GM21367 (cell line): ENCODE results near the gene SLC39A5.
"Not testable (repeated sequence)": the region's sequence is repeated elsewhere in the genome, so short reads cannot be mapped to it uniquely, and the experiment has no call there.

Experiments
- ATAC-seq: cut with Tn5 transposase; IDR thresholded peaks from one replicate; pipeline ENCODE4 v1.9.1; 2021; ENCODE audit not compliant: unreplicated experiment

SLC39A5 gene, protein sequence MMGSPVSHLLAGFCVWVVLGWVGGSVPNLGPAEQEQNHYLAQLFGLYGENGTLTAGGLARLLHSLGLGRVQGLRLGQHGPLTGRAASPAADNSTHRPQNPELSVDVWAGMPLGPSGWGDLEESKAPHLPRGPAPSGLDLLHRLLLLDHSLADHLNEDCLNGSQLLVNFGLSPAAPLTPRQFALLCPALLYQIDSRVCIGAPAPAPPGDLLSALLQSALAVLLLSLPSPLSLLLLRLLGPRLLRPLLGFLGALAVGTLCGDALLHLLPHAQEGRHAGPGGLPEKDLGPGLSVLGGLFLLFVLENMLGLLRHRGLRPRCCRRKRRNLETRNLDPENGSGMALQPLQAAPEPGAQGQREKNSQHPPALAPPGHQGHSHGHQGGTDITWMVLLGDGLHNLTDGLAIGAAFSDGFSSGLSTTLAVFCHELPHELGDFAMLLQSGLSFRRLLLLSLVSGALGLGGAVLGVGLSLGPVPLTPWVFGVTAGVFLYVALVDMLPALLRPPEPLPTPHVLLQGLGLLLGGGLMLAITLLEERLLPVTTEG

DNA sequence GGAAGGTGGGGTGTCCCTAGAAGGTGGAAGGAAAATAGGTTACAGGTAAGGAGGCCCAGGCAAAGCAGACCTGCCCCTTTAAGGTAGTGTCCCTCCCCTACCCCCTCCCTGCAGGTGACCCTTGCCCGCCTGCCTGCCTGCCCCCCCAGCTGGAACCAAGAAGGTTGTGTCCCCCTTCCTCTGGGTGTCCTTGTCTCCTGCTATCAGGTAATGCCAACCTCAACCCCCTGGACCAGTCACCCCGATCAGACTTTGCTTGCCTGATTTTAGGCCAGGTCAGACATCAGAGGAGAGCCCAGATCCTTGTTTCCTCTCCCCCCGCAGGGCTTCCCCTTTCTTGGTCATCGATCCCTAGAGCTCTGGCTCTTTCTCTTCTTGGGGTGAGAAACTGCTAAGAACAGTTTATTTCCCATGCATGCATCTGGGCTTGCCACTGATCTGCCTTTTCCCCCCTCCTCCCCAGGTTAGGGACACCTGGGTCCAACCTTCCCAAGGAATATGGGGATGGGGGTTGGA, at the start of gene SLC39A5:
SLC39A5 (plus strand) TSS at position 136 of the 516 bp plus-strand sequence. CDS start 1,224 bp downstream, outside the sequence.
- no peak for ATAC-seq

DNA sequence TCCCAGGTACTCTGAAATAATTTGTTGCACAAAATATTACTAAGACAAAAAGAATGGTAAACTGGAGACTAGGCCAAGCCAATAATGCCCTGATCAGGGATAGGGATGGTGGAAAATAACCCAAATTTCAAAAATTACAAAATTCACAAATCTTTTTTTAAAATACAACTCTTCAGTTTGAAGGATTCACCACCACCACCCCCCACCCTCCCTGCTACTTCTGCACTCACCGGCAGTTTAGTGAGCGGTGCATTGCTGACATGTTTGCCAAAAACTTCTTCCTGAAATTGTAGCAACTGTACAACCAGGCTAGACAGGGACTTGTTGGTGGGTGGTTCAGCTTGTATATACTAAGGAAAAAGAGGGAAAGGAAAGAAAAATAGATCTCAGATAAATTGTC, 42.9 kb upstream of the SLC39A5 start:
- no peak for ATAC-seq

DNA sequence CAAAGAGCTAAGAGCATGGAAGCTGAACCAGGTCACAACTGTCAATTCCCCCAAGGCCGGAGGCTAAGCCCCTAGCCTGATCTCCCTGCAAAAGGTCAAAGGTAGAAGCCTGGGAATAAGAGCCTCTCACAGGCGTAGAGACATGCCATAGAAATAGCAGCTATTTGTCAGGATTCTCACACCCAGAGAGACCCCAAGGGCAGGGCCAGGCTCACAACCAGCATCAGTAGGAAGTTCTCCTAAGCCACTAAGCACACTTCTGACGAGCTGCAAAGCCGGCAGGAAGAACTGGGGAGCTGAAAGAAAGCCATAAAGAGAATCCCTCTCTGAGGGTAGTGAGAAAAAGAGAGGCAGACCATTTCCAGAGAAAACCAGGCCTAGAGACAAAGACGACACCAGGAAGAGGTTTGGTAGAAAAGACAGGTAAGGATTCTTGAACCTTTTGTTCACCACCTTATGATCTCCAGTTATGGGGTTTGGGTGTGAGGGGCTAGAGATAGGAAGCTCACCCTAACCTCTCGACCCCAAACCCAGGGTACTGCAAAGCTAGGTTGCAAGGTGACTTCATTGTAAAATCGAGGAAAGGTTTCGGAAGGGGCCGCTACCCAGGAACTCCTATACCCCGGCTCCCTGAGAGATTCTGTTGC, 41.6 kb upstream of the SLC39A5 start:
- ATAC-seq, result no peak

DNA sequence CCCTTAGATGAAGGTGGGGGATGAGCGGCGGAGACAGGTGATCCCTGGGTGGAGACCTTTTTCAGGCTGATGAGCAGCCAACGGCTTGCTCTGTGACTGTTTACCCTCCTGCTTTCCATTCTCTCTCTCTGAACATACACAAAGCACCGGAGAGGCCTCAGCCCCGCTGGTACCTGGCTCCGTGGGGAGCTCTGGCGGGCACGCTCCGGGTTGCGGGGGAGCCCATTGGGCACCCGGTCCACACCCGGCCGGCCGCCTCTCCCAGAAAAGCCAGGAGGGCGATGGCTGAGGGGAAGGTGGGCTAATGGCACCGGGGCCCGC, 41.1 kb upstream of the SLC39A5 start:
- no peak for ATAC-seq

DNA sequence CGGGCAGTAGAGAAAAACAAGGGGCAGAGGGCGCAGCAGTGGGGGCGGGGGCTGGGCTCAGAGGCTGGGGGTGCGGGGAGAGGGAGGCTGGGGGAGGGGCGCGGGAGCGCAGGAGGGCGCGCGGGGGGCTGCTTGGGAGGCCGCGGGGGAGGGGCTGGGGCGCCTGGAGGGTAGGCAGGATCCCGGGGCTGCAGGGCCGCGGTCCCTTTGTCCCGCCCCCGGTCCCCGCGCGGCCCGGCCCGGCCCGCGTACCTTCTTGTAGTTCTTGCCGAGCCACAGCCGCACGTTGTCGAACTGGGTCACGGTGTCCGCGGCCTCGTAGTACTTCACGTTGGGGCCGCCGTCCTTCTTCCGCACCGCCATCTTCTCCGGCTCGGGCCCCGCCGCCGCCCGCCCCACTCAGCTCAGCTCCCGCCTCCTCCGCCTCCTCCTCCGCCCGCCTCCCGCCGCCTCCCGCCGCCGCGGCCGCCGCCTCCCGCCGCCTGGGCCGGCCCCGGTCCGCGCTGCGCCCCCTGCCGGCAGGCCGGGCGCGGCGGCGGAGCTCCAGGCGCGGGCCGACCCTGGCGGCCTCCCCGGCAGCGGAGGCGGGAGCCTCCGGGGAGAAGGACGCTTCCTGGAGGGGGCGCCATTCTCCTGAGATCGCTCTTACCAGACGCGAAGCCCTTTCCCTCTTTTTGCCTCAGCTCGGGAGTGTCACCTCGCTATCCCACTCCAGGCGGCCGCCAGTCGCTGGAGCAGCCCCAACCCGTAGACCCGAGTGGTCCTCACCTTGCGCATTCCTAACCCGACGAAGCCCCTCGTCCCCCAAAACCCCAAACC, 40.5 kb upstream of the SLC39A5 start, which contains the start of gene SMARCC2:
SMARCC2 (minus strand) TSS at position 385 of the 819 bp plus-strand sequence; CDS start at position 363, 22 bp downstream.
- peak; percentile 47 for ATAC-seq

DNA sequence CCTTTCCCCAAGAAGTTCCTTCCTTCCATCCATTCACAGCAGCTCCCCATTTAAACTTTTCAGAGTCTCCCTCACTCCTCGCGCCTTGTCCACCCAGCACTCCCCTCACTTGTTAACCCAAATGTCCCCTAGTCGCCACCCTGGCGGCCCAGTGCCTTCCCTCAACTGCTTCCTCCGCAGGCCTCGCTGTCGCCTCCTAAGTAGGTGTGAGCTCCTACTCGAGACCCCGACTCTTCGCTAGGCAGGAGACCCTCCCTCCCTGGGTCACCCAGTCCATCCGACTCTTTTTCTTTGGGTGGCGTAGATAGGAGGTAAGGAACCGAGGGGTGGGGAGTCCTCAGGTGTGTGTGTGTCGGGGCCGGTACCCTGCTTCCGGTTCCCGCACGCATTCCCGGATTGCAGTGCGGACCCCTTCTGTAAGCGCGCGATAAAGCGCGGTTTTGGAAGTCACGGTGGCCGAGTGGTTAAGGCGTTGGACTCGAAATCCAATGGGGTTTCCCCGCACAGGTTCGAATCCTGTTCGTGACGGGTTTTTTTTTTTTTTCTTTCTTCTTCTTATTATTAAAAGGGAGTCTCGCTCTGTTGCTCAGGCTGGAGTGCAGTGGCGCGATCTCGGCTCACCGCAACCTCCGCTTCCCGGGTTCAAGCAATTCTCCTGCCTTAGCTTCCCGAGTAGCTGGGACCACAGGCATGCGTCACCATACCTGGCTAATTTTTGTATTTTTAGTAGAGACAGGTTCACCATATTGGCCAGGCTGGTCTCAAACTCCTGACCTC, 39.7 kb upstream of the SLC39A5 start:
- no peak for ATAC-seq

DNA sequence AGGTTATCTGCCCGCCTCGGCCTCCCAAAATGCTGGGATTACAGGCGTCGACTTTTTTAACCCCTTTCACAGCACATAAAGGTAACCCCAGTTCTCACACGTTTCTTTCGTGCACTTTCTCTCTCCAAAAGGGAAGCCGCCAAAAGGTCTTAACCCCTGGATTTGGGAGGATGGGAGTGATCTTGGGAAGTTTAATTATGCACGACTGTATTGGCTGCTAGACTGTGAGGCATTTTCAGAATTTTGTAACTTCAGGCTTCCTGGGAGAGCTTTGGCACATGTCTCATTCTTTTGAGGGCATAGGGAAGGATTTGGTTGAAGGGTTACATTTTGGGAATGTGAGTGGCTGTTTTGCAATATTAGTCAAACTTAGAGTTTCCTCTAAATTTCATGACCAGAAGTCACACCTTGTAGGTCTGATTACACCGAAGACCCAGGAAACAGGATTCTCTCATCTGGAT, 39.1 kb upstream of the SLC39A5 start:
- ATAC-seq, result no peak

DNA sequence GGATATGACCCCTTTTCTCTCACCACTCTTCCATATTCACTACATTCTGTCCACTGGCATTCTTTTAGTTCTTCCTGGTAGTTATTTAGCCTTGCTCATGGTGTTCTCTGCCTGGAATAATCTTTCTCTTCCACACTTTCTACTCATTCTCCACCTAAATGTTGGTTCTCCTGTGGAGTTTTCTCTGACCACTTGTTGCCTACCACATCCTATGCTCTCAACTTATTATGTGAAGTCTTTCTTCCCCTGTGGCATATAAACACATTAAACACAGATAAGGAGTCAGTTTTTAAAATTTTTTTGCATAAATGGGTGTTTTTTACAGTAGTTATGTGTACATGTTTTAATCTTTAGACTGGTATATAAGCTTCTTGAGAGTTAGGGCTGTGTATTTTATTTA, 37.3 kb upstream of the SLC39A5 start:
- ATAC-seq, result no peak

DNA sequence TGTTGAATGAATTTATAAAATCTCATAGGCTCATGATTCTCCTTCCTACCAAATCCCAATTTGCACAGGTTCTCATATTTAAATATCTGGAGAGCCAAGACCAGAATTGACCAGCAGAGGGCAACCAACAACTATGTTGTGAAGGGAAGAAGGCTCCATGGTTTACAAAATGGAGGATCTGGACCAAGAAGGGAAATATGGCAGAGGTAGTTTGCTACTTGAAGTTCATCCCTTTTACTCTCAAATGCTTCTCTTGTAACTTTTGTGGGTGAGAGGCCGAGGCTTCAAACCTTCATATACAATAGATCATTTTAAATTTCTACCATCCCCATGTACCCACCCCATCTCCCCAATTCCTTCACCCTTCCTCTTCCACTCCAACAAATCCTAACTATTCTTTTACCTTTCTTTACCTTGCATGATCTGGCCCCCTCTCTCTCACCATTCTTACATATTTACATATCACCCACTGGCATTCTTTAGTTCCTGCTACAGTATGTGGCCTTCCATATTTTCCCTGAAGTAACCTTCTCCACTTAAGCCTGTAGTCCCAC, 36.7 kb upstream of the SLC39A5 start:
- ATAC-seq, result no peak

DNA sequence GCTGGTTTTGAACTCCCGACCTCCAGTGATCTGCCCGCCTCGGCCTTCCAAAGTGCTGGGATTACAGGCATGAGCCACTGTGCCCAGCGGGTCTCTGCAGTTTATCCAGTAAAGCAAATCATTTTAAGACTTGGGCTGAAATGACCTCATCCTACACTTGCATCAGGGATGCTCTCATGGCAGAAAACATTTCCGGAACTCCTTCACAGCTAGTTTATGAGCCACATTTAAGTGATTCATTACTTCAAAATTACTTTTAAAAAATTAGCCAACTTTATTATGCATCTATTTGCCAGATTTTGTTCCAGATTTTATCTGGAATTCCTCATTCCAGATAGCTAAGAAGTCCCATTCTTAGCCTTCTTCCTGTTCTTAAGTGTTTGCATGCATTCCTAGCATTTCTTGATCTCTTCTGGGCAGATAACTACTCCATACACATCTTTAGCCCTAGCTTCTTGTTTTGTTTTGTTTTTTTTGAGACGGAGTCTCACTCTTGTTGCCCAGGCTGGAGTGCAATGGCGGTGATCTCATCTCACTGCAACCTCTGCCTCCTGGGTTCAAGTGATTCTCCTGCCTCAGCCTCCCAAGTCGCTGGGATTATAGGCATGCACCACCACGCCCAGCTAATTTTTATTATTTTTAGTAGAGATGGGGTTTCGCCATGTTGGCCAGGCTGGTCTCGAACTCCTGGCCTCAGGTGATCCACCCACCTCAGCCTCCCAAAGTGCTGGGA, 32.9 kb upstream of the SLC39A5 start:
- ATAC-seq, result not testable (repeated sequence)

DNA sequence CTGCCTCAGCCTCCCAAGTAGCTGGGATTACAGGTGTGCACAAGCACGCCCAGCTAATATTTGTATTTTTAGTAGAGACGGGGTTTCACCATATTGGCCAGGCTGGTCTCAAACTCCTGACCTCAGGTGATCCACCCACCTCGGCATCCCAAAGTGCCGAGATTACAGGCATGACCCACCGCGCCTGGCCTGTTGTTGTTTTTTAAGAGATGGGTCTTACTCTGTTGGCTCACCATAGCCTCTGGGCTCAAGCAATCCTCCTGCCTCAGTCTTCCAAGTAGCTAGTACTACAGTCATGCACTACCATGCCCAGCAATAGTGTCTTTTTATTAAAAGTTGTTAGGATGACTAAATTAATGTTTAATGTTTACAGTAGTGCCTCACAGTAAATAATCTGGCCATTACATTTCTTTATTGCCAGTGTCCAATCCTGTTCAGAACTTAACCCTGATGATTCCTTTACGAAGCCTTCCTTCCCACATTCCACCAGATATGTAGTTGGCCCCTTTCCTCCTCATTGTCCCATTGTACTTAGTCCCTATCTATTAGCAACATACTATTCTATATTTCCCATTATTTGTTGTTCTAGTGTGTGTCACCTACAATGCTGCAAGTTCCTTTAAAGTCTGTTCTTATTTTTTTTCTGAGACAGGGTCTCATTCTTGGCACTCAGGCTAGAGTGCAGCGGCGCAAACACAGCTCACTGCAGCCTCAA, 31.8 kb upstream of the SLC39A5 start:
- no peak for ATAC-seq

DNA sequence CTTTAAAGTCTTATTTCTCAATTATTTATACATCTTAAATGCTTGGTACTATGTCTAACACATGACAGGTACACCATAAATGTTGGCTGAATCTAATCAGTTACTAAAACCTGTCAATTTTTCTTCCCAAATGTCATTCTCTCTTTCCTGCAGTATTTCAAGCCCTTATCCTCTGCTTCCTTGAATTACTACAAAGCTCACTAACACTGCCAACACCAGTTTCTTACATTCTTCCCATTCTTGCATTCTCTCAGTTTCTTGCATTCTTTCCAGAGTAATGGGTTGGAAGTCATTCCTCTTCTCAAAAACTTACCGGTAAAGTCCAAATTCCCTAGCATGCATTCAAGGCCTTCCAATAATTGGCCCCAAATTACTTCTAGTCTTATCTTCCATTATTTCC, 31.0 kb upstream of the SLC39A5 start:
- ATAC-seq, result no peak

DNA sequence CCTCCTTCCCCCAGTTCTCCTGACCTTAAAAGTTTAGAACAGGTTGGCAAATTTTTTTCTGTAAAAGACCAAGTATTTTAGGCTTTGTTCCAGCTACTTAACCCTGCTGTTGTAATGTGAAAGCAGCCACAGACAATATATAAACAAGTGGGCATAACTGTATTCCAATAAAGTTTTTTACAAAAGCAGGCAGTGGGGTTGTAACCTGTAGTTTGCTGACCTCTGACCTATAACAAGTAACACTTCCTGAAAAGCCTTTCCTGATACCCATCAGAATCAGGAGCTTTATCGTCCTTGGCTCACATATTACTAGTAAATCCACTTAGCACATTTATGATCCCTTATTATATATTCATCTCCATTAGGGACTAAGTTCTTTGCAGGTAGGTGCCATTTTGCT, 27.5 kb upstream of the SLC39A5 start:
- ATAC-seq, result no peak

DNA sequence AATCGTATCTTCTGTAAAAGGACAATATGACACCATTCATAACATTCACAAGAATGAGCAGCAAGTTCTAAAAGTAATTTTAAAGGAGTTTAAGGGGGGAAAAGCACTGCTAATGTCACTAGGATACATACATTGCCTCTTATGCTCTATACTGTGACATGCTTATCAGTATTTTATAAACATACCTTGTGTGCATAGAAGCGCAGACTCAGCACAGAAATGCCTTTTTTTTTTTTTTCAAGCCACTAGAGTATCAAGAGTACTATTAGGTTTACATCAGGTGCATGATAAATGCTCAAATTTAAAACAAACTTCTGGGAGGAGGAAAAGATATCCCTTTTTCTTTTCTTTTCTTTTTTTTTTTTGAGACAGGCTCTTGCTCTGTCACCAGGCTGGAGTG, 27.0 kb upstream of the SLC39A5 start:
- no peak for ATAC-seq

DNA sequence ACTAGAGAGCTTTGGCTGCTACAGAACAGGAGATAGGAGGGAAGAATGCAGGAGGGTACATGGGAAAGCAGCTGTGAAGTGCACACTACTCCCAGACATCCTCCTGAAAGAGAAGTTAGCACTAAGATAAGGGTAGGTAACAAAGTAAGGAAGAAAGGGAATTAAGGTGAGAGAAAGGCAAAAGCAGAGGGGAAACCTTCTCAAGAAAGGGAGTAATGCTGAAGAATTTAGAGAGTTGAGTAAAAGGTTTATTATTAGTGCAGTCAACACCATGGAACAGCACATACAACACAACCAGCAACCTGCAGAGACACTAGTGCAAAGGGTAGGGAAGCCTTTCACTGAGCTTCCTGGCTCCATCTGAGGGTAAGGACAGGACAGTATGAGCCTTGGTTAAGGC, 25.6 kb upstream of the SLC39A5 start:
- no peak for ATAC-seq

DNA sequence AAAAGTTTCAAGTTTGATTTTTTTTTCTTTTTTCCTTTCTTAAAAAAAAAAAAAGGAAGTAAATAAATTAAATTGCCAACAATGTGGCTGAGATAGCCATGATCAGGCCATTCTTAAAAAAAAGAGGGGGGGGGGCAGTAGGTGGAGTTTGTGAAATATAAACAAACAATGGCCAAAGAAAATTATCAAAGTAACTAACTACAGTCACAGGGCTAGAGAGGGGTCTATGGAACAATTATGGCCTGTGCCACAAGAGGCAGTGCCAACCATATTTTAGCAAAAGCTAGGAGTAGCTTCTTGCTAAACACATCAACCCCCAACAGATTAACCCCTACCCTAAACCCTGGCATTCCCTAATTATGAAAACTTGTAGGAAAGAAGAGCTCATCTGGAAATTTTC, 24.4 kb upstream of the SLC39A5 start:
- no peak for ATAC-seq

DNA sequence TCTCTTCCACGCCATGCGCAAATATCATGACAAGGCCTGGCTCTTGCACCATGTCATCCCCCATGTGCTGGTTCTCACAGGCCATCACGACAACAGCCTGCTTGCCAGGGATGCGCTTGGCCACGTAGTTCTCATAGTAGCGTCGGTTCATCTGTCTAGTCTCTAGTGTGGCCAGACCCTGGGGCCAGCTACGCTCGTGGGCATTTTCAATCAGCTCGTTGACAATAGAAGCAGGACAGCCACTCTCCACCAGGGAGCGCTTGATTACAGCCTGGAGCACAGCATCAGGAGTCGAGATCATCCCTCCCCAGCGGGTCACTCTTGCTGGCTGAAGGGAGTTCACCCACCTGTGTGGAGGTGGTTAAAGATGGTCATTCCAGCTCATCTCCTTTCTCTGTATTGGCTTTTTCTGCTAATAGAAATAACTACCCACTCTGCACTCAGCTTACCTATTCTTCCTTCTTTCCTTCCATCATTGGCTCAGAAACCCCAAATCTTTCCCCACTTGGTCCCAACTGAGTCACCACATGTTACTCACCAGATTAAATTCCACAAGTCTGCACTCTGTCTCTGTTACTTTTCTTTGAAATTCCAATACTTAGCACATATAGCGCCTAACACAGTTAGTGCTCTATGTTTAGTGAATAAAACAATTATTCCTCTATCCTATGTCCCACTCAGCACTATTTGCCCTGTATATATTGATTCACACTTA, 23.2 kb upstream of the SLC39A5 start:
- ATAC-seq, result no peak

DNA sequence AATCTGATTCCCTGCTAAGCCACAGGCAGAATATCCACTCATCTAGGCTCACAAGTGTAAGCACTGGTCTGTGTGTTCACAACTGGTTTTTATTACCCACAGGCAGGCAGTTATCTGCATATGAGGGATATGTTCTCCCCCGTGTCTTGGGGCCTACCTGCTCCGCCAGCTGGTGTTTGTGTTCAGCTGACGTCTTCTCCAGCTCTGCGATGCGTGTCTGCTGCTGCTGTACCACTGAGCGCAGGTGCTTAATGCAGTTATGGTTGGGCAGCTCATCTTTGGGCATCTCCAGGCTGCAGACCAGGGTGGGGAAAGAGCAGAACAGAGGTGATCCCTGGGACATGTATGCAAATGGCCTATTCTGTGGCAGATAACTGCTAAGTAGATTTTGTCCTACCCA, 21.8 kb upstream of the SLC39A5 start:
- ATAC-seq, result no peak
